Neural progenitor cell (in vitro differentiated cells): Measurements from ENCODE around the gene ETFA. TPM values are rescaled to one million over a fixed set of nuclear protein-coding genes. Genes with fewer than 3 reads are reported as not detected.

Experiments
- DNase-seq: peaks from one replicate; pipeline ENCODE4 v3.0.0-alpha.2; 2016; ENCODE audit warnings: low spot score
- H2AFZ ChIP-seq: fragments of 200-600 bp; sonication (generic); replicated peaks from 2 replicates; pipeline ENCODE4 v1.6.1; 2016; ENCODE audit warnings: antibody characterized with exemption
- H3F3A ChIP-seq: fragments of 200-600 bp; sonication (generic); 2 replicates; pipeline ENCODE4 v1.6.1; 2016; ENCODE audit warnings: antibody characterized with exemption, low read depth
- H3K27ac ChIP-seq: fragments of 200-600 bp; sonication (generic); 2 replicates; pipeline ENCODE4 v1.5.1; 2016; ENCODE audit warnings: mild to moderate bottlenecking
- H3K27me3 ChIP-seq: fragments of 200-600 bp; sonication (generic); 2 replicates; pipeline ENCODE4 v1.6.1; 2016; ENCODE audit warnings: mild to moderate bottlenecking, moderate library complexity
- H3K36me3 ChIP-seq: fragments of 200-600 bp; sonication (generic); 2 replicates; pipeline ENCODE4 v1.5.1; 2016
- H3K4me1 ChIP-seq: fragments of 200-600 bp; sonication (generic); 2 replicates; pipeline ENCODE4 v1.6.1; 2016; ENCODE audit warnings: mixed run types
- H3K4me2 ChIP-seq: fragments of 200-600 bp; sonication (generic); 2 replicates; pipeline ENCODE4 v1.6.1; 2016
- H3K4me3 ChIP-seq: fragments of 200-600 bp; sonication (generic); 2 replicates; pipeline ENCODE4 v1.5.1; 2016
- H3K79me2 ChIP-seq: fragments of 200-600 bp; sonication (generic); 2 replicates; pipeline ENCODE4 v1.6.1; 2016; ENCODE audit warnings: low read depth
- H3K9ac ChIP-seq: fragments of 200-600 bp; sonication (generic); 2 replicates; pipeline ENCODE4 v1.6.1; 2016
- H3K9me3 ChIP-seq: fragments of 200-600 bp; sonication (generic); 2 replicates; pipeline ENCODE4 v1.5.1; 2016; ENCODE audit warnings: low read depth
- H4K20me1 ChIP-seq: fragments of 200-600 bp; sonication (generic); 2 replicates; pipeline ENCODE4 v1.6.1; 2016; ENCODE audit warnings: low read depth
- H3K27ac Mint-ChIP-seq: 3 replicates; pipeline ENCODE4 v1.8.0; 2021; ENCODE audit warnings: mixed read lengths
- H3K27me3 Mint-ChIP-seq: 2 replicates; pipeline ENCODE4 v1.8.0; 2022; ENCODE audit warnings: low read depth, mild to moderate bottlenecking, inconsistent platforms, moderate library complexity, mixed read lengths; ENCODE audit not compliant: insufficient read depth
- H3K36me3 Mint-ChIP-seq: 3 replicates; pipeline ENCODE4 v1.8.0; 2021; ENCODE audit warnings: mixed read lengths
- H3K4me1 Mint-ChIP-seq: 3 replicates; pipeline ENCODE4 v1.8.0; 2021; ENCODE audit warnings: mixed read lengths
- H3K4me3 Mint-ChIP-seq: 3 replicates; pipeline ENCODE4 v1.8.0; 2021; ENCODE audit warnings: mild to moderate bottlenecking, moderate library complexity, mixed read lengths
- H3K9me3 Mint-ChIP-seq: 3 replicates; pipeline ENCODE4 v1.8.0; 2020; ENCODE audit warnings: mixed read lengths
- EZH2 ChIP-seq: fragments of 200-600 bp; sonication (generic); IDR thresholded peaks from 2 replicates; pipeline ENCODE4 v1.6.1; 2017; ENCODE audit warnings: antibody characterized with exemption, mild to moderate bottlenecking, moderate library complexity
- EZH2phosphoT487 ChIP-seq: fragments of 200-600 bp; sonication (generic); IDR thresholded peaks from 2 replicates; pipeline ENCODE4 v1.6.1; 2017; ENCODE audit warnings: antibody characterized with exemption
- total RNA-seq: library from RNA; depleted of rRNA; stranded (reverse); fragments of >200 nt; gene quantifications from 2 replicates; pipeline ENCODE4 v1.2.3, GENCODE V29; 2015; ENCODE audit warnings: low replicate concordance
- TF ChIP-seq, protein P1 (sequence below): fragments of 200-600 bp; sonication (generic); IDR thresholded peaks from 2 replicates; pipeline ENCODE4 v1.5.1; 2017; ENCODE audit warnings: antibody characterized with exemption, mild to moderate bottlenecking

ETFA gene
- total RNA-seq, 1 donor from 2014 or later: 99.3 TPM

- H3K9ac ChIP-seq: no peak overlapping the region
- no peaks in the 10 kb centered on the region for H3K36me3 ChIP-seq
- Mint-ChIP-seq H3K4me1 (peaks cover 6% of the 10 kb centered on the region), H3K27ac (no peak overlapping the region), H3K36me3 (no peaks in the 10 kb centered on the region), H3K27me3 (peaks cover 13% of the 10 kb centered on the region), H3K4me3 (no peak overlapping the region), H3K9me3 (no peaks in the 10 kb centered on the region)
- peak overlapping the region; percentile 94 for H2AFZ ChIP-seq
- TF ChIP-seq, protein P1, sequence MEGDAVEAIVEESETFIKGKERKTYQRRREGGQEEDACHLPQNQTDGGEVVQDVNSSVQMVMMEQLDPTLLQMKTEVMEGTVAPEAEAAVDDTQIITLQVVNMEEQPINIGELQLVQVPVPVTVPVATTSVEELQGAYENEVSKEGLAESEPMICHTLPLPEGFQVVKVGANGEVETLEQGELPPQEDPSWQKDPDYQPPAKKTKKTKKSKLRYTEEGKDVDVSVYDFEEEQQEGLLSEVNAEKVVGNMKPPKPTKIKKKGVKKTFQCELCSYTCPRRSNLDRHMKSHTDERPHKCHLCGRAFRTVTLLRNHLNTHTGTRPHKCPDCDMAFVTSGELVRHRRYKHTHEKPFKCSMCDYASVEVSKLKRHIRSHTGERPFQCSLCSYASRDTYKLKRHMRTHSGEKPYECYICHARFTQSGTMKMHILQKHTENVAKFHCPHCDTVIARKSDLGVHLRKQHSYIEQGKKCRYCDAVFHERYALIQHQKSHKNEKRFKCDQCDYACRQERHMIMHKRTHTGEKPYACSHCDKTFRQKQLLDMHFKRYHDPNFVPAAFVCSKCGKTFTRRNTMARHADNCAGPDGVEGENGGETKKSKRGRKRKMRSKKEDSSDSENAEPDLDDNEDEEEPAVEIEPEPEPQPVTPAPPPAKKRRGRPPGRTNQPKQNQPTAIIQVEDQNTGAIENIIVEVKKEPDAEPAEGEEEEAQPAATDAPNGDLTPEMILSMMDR: no peak
- TF ChIP-seq EZH2: no peak
- TF ChIP-seq EZH2phosphoT487: no peak
- no peaks in the 10 kb centered on the region for H3K4me1 ChIP-seq
- H3K9me3 ChIP-seq: no peaks in the 10 kb centered on the region
- no peaks in the 10 kb centered on the region for H4K20me1 ChIP-seq
- H3K4me2 ChIP-seq: no peak overlapping the region
- no peaks in the 10 kb centered on the region for H3K27me3 ChIP-seq
- H3K4me3 ChIP-seq: no peak overlapping the region
- no peak overlapping the region for H3K27ac ChIP-seq
- no peak for DNase-seq
- no peaks in the 10 kb centered on the region for H3K79me2 ChIP-seq
- H3F3A ChIP-seq: no peaks in the 10 kb centered on the region
These were observed 142.9 kb downstream of the ETFA start for GRCh38 chr15:76168237-76168984.

DNA sequence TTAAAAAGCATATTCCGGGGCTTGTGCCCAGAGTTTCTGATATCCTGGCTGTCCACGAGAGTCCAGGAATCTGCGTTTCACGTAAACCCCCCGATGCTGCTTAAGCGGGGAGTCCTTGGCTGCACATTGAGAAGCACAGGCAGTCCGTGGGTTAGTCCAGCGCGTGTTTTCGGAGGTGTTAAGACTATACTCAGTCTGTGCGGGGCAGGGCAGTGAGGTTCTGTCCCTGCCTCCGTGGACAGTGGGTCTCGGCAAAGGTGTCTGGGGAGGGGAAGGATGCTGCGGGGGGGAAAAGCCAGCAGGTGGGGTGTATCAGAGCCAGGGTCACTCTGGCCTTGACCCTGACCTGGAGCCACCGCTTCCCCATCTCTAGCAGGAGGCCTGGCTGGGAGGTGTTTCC is 145.3 kb downstream of the ETFA start:
- Histone ChIP-seq H3K79me2 (no peaks in the 10 kb centered on the region), H3K36me3 (no peaks in the 10 kb centered on the region), H3K9ac (no peak overlapping the region), H3K9me3 (no peaks in the 10 kb centered on the region), H4K20me1 (no peaks in the 10 kb centered on the region), H3K4me1 (no peaks in the 10 kb centered on the region), H3K4me2 (no peak overlapping the region), H3K27me3 (no peaks in the 10 kb centered on the region), H2AFZ (no peak overlapping the region), H3K27ac (no peak overlapping the region), H3K4me3 (no peak overlapping the region), H3F3A (no peaks in the 10 kb centered on the region)
- Mint-ChIP-seq H3K9me3 (no peaks in the 10 kb centered on the region), H3K36me3 (no peaks in the 10 kb centered on the region), H3K4me3 (no peak overlapping the region), H3K27ac (no peak overlapping the region), H3K27me3 (peaks cover 5% of the 10 kb centered on the region), H3K4me1 (peaks cover 14% of the 10 kb centered on the region)
- TF ChIP-seq EZH2phosphoT487: no peak
- TF ChIP-seq, protein P1: no peak
- no peak for DNase-seq

Other genes starting within 250 kb of the ETFA start
- gene ISL2, start 25.3 kb upstream of the ETFA start, total RNA-seq: not detected in 2 replicates